Subcutaneous adipose tissue (tissue), 4 donors: ENCODE measurements around the gene DNMT3L. TPM values are rescaled to one million over a fixed set of nuclear protein-coding genes. Genes with fewer than 3 reads are reported as not detected.

Experiments used
- CTCF ChIP-seq: fragments of 450-650 bp; IDR thresholded peaks from one replicate; pipeline ENCODE4 v1.5.1; 2016; ENCODE audit warnings: low read depth, mild to moderate bottlenecking, control low read depth, antibody characterized with exemption, moderate library complexity
- total RNA-seq, 4 donors: library from RNA; depleted of rRNA; stranded (reverse); fragments of >200 nt; gene quantifications; one replicate each; pipeline ENCODE4 v1.1.0, GENCODE V29; 2016

Gene DNMT3L
- total RNA-seq, 4 donors from 2014 or later = not detected

GRCh38 chr21:44279354-44280260, 17.9 kb upstream of the DNMT3L start:
- no peak for TF ChIP-seq CTCF

- no peak for TF ChIP-seq CTCF
These were observed 13.3 kb upstream of the DNMT3L start for GRCh38 chr21:44275041-44275440.

- no peak for TF ChIP-seq CTCF
These were observed 11.3 kb upstream of the DNMT3L start for GRCh38 chr21:44273046-44273445.

GRCh38 chr21:44272284-44272858, 10.7 kb upstream of the DNMT3L start:
- TF ChIP-seq CTCF = no peak

GRCh38 chr21:44271558-44272283, 10.0 kb upstream of the DNMT3L start:
- TF ChIP-seq CTCF = no peak

GRCh38 chr21:44269090-44269489, 7.4 kb upstream of the DNMT3L start:
- TF ChIP-seq CTCF = no peak

GRCh38 chr21:44267655-44268142, 6.0 kb upstream of the DNMT3L start:
- TF ChIP-seq CTCF = no peak
